Measurements from ENCODE around the gene ZNF407.
"Not testable (repeated sequence)": the region's sequence is repeated elsewhere in the genome, so short reads cannot be mapped to it uniquely, and the experiment has no call there.

The ZNF407 gene

DNA sequence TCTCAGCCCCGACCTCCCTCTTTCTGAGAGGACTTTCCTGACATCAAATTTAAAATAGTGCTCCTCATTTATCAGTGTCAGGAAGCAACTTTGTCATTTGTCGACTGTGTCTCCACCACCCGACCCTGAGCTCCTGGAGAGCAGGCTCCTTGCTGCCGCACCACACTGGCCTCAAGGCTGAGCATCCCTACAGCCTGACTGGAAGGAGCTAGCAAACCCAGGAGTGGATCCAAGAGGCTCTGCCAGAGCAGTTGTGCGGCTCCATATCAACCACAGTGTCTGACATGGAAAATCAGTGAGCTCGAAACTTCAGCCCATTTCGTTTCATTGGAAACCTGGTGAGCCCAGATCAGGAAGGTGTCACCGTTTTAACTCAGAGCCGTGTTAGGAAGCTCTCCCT, 486.1 kb downstream of the ZNF407 start:
- no peak for DNase-seq

DNA sequence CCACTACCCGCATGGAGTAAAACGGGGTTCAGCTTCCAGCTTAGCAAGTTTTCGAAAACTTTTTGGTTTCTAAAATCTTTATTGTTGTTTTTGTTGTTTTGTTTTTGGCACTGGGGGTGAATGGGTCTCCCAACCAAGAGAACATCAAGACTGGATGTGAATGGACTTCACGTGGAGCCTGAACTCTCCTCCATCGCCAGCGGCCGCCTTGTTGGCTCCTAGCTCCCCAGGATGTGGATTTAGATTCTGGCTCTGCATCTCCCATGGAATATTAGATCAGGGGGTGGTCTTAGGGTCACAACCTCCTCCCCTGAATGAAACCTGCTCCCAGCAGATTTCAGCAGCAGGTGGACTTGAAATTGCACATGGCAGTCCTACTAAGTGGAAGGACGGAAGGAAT, 488.0 kb downstream of the ZNF407 start:
- DNase-seq, result not testable (repeated sequence)

GRCh38 chr18:75086494-75087034, 488.9 kb downstream of the ZNF407 start:
- no peak for DNase-seq

DNA sequence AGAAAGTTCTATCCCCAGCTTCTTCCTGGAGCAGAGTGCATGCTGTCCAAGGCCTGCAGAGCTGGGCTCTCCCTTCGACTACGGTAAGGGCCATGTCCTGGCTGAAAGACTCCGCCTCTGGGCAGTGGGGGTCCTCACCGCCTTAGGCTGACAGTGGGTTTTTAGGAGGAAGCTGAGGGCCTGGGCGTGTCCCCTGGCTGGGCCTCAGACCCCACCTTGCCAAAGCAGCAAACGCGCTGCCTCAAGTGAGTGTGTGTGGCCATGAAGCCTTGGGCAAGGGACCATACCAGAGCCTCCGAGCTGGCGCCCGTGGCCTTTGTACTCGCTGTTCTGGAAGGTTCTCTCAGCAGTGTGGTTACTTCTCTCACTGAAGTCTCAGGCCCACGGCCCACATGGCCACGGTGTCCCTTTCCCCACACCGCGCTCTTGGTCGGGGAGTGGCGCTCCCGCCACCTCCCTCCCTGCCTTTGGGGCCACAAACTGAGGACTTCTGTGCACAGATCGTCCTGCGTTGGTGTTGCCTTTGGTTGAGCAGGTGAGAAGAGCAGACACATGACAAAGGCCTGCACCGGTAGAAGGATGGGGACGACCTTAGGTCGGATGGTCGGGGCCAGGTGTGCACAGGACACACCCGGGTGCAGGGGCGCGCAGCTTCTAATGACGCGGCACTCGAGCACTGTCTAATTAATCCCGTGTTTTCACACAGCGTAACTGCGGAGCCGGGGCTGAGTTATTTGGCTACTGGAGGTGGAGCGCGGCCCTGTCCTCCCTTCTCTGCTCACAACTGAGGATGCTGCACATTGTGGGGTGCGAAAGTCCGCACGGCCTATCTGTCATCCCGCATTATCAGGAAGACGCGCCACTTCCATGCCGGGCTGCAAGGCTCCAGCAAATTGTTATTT, 489.7 kb downstream of the ZNF407 start:
- DNase-seq, result no peak

DNA sequence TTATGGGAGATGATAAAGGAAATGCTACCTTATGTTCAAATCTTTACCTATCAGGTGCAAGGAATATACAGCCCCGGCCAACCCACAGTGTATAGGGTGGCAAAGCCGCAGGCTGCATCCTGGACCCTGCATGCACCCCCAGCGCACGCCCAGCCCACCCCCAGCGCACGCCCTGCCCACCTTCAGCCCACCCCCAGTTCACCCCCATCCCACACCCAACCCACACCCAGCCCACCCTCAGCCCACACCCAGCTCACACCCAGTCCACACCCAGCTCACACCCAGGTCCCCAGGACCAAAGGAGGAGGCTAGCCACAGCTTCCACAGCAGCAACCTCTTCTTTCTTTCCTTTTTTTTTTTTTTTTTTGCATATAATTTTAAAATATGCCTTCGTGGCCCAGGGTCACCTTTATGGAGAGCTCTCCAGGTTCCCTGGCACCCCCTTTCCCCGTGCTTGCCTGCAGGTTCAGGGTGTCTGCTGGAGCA, 490.4 kb downstream of the ZNF407 start:
- no peak for DNase-seq

DNA sequence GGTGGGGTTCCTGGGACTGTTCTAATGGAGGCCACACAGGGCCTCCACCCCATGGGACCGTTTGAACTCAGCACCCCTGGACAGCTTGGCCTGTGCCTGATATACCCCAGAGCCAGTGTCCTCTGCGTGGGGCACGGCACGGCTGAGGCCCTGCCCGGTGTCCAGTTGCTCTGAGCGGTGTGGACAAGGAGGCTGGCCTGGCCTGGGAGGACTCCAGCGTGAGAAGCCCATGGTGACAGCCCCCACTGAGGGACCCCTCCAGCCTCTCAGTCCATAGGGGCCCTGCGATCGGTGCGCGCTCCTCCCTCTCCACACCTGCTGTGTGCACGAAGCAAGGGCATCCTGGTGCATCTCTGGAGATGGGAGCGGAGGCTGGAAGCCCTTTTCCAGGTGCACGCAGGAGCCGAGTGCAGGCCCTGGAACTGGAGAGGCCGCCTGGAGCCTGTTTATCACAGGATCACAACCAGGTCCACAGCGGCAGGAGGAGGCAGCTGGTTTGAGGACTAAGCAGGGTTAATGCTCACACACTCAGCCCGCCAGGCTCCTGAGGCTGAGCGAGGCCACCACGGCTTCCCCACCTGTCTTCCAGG, 491.0 kb downstream of the ZNF407 start:
- DNase-seq, result no peak

DNA sequence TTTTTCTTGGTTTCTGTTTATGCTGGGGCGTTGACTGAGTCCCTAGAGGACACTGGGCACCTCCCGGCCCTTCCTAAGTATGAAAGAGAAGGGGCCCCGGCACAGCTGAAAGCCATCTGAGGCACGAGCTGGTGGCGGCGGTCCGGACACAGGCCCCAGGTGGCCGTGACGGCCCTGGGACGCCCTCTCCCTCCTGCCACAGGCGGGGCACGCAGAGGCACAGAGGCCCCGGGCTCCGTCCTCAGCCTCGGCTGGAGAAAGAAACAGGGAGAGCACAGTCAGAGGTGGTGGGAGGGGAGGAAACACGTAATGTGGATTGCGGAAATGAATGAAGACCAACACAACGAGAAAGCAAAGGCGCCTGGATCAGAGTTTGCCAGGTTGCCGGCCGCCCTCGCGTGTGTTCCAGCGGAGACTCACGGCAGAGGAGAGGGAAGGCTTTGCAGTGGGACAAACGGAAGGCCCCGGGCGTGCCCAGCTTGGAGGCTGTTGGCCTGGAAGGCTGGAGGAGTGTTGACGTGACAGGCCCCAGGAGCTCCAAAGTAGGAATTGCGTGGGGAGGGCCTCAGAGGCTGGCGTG, 492.2 kb downstream of the ZNF407 start:
- DNase-seq, result no peak

DNA sequence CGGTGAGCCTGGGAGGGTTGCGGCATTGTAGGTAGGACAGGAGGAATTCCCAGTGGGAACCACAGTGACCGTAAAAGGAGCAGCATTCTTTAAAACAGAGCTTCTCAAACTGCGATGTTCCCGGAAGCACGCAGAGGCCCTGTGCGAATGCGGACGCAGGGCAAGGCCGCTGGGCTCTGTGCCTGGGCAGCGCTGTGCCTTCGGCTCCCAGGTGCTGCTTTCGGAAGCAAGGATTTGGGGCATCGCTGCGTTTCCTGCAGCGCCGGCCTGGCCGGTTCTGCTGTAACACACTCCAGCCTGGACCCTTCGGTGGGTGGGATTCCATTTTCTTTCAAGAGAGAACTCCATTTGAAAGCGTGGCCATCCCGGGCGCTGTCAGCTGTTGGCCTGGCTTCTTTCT, 492.7 kb downstream of the ZNF407 start:
- DNase-seq, result no peak

DNA sequence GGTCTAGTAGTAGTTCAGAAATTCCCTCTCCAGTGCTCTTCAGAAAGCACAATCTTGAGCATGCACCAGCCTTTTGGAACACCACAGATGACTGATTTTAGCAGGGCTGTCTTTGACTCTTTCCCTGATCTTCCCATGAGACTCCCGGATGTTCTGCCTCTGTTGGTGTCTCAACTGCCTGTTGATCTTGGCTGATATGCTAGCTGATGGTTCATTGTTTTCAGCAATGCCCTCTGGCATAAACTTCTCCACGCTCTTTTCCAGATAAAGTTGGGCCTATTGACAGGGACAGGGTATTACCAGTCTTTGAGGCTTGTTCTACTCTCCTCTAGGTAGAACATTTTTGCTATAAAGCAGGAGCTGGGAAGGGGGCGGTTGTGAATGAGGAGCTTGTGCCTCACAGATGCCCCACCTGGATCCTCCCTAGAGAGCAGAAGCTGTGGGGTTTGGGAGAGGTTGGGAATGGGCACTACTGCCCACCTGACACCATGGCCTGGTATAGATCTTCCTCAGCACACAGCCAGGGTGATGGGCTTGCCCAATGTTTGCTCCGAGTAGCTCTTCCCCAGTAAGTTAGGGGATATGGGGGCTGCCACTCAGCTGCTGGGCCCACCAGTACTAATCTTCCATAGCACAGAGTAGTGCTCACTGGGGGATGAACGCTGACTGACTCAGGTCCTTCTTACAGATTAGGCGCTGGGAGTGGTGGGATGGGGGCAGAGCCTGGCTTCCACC, 500.0 kb downstream of the ZNF407 start:
- DNase-seq, result no peak

DNA sequence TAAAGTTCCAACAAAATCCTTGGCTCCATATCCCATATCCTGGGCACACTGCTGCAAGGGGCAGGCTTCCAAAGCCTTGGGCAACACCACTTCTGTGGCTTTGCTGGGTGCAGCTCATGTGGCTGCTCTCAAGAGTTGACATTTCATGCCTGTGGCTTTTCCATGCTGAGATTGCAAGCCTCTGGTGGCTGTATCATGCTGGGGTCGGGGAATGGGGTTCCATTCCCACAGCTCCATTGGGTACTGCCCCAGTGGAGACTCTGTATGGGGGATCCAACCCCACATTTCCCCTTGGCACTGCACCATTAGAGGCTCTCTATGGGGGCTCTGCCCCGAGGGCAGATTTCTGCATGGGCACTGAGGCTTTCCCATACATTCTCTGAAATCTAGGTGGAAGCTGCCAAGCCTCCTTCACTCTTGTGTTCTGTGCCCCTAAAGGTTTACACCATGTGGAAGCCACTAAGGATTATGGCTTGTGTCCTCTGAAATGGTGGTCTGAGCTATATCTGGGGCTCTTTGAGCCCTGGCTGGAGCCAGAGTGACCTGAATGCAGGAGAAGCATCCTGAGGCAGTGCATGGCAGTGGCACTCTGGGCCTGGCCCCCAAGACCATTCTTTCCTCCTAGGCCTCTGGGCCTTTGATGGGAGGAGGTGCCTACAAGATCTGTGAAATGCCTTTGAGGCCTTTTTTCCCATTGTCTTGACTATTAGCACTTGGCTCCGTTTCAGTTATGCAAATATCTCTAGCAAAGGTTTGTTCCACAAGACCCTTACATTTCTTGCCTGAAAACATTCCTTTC, 503.4 kb downstream of the ZNF407 start:
- DNase-seq, result no peak

GRCh38 chr18:75101916-75102315, 504.2 kb downstream of the ZNF407 start:
- DNase-seq, result no peak

- DNase-seq, result not testable (repeated sequence)
Measured at GRCh38 chr18:75104029-75104428, 506.4 kb downstream of the ZNF407 start.

DNA sequence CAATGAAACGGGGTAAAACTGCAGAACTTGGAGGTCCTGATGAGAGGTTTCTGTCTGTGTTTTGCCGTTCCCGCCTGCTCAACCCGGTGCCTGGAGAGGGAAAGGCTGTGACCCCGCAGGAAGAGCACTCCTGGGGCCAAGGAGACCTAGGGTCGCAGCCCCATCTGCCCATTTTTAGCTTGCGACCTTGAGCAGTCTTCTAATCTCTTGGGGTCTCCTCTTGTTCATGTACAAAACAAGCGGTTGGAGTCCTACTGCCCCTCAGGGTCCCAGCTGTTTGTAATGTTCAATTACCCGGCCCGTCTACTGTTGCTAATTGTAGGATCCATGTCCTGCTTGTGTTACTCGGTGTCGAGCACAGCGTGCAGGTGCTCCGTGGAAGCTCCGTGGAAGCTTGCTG, 506.8 kb downstream of the ZNF407 start:
- DNase-seq, result no peak

DNA sequence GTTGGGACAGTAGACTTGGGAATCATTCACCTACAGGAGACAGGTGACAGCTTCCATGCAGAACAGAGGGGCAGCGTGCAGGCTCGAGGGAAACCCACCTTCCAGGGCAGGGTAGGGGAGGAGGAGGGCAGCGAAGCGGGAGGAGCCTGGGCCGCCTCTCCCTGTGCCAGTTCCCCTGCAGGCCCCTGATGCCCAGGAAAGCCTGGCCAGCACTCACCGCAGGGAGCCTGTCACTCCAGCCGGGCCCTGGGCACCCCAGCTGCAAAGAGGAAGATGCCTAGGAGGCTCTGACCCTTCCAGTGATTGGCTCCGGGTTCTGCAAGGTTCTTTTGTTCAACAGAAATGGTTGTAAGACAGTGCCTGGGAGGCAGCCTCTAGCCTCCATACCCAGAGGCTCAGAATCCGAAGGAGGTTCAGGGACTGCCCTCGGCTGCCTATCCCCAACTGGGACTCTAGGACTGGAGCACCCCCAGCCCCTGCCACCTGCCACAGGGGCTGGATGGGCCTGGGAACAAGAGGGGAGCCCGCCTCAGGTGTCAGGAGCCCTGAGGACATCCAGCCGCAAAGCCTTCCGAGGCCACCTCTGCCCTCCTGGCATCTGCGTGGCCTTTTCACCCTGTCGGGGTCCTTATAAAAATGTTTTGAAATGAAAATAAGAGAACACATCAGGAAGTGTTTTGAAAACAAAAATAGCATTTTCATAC, 508.0 kb downstream of the ZNF407 start:
- no peak for DNase-seq

DNA sequence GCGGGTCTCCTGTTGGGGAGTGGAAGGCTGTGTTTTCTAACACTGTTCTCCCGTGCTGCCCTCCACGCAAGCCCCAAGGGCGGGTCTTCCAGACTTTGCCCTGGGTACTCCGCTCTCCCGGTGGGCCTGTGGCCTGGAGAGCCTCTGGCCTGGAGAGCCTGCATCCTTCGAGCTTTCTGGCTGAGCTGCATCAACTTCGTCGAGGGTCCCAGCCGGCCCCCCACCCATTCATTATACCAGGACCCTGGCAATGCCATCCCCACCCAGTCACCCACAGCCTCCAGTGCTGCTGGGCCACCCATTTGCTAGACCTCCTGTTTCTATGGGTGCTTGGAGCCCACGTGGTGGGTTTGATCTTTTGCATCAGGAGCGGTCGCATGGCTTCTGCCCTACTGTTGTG, 509.1 kb downstream of the ZNF407 start:
- no peak for DNase-seq

DNA sequence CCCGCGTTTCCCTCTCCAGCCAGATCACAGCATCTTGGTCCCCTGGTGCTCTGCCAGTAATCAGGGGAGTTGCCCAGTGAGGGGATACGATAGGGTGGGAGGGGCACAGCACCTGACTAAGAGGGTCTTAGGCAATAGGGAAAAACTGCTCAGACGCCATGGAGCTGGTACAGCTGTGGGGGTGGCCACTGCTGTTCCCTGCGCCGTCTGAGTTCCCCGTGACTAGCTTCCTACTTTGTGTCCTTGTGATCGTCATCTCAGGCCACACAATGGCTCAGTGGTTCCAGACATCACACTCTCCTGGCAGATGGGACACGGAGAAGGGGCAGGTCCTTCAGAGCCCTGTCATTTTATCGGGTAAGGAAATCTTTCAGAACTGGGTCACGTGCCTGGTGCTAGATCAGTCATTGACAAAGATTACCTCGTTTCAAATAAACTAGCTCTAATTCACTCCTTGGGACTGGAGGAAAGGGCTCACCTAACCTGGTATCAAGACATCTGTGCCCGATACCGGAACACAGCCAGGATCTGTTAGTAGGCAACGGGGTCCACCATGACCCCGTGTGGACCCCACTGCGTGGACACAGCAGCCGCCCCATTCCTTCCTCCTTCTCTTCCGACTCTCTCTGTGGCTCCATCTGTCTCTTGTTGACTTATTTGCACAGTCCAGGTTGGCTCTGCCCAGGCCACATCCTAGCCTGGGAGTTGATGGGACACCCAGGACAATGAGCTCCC, 509.7 kb downstream of the ZNF407 start:
- DNase-seq, result no peak

DNA sequence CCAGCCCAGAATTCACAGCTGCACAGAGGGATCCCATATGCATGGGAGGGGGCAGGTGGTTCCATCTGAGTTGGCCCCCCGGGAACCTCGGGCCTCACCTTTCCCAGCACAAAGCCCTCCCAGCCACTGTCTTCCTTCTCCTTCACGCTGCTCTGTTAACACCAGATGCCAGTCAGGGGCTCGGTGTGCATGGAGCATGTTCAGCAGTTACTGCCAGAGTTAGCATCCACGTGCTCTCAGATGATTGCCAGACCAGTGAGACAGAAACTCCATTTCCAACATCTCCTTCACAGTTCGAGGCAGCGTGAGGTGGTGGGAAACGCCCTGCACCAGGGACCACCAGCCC, 510.2 kb downstream of the ZNF407 start:
- no peak for DNase-seq

DNA sequence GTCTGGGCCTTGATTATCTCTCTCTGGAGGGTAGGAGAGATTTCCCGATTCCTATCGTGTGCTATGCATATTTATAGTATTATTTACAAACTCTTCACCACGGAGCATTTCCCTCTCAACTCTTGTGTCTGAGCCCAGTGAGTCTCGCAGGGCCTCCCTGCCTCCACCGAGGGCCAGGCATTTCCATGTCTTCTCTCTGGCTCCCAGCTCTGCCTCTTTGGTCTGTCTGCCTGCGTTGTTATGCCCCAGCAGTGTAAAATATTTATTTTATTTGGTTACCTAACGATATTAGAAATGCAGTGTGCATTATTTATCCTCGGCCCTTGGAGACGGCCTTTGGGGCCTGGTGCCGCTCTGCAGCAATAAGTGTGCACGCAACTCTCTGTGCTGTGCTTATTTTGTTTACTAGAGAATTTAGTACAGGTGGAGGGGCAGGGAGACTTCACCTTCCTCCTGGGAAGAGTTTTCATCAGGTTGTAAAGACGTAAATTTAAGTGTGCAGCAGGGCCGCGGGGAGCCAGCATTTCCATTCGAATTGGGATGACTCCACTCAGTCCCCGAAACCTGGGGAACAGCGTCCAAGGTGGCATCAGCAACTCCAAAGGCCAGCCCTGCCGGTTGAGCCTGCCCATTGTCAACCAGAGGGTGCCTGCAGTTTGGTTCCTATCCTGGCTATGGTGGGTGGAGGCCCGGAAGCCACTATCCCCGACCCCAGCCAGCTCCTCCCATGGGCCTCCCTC, 511.1 kb downstream of the ZNF407 start:
- no peak for DNase-seq

- no peak for DNase-seq
Measured at GRCh38 chr18:75109319-75109691, 511.6 kb downstream of the ZNF407 start.

DNA sequence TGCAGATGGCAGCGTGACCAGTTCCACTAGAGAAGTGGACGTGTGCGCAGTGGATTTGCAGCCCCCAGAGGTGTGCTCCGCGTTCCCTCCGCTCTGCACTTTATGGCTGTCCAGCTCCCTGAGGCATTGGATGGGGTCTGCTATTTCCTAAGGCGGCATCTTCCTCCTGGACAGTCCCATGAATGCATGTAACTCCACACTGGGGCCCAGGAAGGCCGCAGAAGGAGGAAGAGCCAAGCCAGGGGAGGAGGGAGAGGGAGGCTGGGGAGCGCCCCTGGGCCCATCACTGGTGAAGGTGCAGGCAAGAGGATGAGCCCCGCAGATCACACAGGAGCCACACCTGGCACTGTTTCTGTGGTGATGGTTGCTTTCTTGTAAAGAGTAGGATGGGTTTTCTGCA, 512.1 kb downstream of the ZNF407 start:
- no peak for DNase-seq
